Lower leg skin (tissue), 3 donors: ENCODE results near the gene RIC1.
"Not testable (repeated sequence)": the region's sequence is repeated elsewhere in the genome, so short reads cannot be mapped to it uniquely, and the experiment has no call there.

Experiments
- CTCF ChIP-seq, 3 donors: fragments of 450-650 bp; IDR thresholded peaks; one replicate each; pipeline ENCODE4 v1.5.1; 2016; ENCODE audit warnings: antibody characterized with exemption in 3 of 3, mild to moderate bottlenecking in 3 of 3, moderate library complexity in 2 of 3
- POLR2A ChIP-seq, 2 donors: fragments of 450-650 bp; IDR thresholded peaks; one replicate each; pipeline ENCODE4 v1.6.1; 2016 to 2017; ENCODE audit warnings: antibody characterized with exemption in 2 of 2, mild to moderate bottlenecking in 1 of 2, moderate library complexity in 1 of 2

GRCh38 chr9:5675046-5675445, 46.1 kb downstream of the RIC1 start:
- not testable (repeated sequence) for TF ChIP-seq POLR2A, CTCF (IDR thresholded peaks at IDR 0.05)
